Measurements from ENCODE around the gene IL37.

The IL37 gene

DNA sequence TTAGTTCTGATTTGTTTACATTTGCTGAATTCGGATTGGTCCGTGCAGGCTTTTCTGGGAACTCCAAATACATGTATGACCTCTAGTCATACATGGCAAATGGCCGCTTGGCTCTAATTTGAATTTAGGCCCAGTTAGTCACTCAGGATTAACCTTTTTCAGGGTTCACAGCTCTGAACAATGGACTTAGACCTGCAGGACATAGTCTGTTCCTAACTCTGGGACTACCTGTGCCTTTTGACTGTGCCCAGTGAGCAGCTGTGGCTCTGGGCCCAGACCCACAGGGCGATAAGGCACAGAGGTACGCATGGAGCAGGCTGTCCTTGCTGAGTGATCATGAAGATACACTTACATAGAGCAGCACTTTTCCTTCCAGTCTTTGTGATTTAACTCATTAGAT is 28.5 kb downstream of the IL37 start:
- no peak overlapping the region for H3K4me3 ChIP-seq (ENCODE audit: low read depth, low read length)
- TF ChIP-seq, protein P1, sequence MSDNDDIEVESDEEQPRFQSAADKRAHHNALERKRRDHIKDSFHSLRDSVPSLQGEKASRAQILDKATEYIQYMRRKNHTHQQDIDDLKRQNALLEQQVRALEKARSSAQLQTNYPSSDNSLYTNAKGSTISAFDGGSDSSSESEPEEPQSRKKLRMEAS (IDR thresholded peaks at IDR 0.05; ENCODE audit: low read depth, low read length): no peak
- TF ChIP-seq POLR2A (IDR thresholded peaks at IDR 0.05; ENCODE audit: extremely low read depth, insufficient read length) (no peak), MYC (IDR thresholded peaks at IDR 0.05; ENCODE audit: low read depth, low read length) (no peak)
- TF ChIP-seq, protein P2, sequence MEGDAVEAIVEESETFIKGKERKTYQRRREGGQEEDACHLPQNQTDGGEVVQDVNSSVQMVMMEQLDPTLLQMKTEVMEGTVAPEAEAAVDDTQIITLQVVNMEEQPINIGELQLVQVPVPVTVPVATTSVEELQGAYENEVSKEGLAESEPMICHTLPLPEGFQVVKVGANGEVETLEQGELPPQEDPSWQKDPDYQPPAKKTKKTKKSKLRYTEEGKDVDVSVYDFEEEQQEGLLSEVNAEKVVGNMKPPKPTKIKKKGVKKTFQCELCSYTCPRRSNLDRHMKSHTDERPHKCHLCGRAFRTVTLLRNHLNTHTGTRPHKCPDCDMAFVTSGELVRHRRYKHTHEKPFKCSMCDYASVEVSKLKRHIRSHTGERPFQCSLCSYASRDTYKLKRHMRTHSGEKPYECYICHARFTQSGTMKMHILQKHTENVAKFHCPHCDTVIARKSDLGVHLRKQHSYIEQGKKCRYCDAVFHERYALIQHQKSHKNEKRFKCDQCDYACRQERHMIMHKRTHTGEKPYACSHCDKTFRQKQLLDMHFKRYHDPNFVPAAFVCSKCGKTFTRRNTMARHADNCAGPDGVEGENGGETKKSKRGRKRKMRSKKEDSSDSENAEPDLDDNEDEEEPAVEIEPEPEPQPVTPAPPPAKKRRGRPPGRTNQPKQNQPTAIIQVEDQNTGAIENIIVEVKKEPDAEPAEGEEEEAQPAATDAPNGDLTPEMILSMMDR (IDR thresholded peaks at IDR 0.05; ENCODE audit: low read depth, low read length): no peak
- DNase-seq (ENCODE audit: low read depth): no peak

DNA sequence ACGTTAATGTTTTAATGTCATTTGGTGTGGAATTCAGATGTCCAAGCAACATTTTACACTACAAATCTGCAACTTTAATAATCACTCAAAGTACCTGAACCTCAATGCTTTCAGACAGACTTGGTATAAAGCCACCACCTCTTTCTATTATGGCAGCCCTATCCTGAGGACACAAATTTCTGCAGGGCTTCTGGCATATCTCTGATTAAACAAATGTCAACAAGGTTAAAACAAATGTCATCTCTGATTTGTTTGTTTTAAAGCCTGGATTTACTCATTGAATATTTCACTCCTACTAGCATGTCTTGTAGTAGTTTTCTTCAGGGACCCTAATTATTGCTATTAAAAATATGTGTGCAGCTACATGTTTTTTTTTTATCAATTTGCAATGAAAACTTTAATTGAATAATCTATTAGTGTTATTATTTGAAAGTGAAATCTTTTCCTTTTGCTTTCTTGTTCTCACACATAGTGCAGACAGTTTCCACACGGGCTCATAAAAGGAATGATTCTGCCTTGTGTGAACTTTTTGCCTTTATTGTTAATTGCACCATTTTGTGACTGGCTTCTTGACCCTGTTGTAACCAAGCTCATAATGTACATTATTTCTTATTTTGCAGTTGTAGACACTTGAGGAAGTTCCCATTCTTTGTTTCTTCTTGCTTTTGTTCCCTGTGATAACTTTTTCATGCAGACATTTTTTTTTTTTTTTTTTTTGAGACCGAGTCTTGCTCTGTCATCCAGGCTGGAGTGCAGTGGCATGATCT is 30.1 kb downstream of the IL37 start:
- no peak for DNase-seq (ENCODE audit: low read depth)
- H3K4me3 ChIP-seq (ENCODE audit: low read depth, low read length): no peak overlapping the region
- TF ChIP-seq, protein P1 (IDR thresholded peaks at IDR 0.05; ENCODE audit: low read depth, low read length): no peak
- TF ChIP-seq MYC (IDR thresholded peaks at IDR 0.05; ENCODE audit: low read depth, low read length): no peak
- no peak for TF ChIP-seq POLR2A (IDR thresholded peaks at IDR 0.05; ENCODE audit: extremely low read depth, insufficient read length)
- TF ChIP-seq, protein P2 (IDR thresholded peaks at IDR 0.05; ENCODE audit: low read depth, low read length): no peak

DNA sequence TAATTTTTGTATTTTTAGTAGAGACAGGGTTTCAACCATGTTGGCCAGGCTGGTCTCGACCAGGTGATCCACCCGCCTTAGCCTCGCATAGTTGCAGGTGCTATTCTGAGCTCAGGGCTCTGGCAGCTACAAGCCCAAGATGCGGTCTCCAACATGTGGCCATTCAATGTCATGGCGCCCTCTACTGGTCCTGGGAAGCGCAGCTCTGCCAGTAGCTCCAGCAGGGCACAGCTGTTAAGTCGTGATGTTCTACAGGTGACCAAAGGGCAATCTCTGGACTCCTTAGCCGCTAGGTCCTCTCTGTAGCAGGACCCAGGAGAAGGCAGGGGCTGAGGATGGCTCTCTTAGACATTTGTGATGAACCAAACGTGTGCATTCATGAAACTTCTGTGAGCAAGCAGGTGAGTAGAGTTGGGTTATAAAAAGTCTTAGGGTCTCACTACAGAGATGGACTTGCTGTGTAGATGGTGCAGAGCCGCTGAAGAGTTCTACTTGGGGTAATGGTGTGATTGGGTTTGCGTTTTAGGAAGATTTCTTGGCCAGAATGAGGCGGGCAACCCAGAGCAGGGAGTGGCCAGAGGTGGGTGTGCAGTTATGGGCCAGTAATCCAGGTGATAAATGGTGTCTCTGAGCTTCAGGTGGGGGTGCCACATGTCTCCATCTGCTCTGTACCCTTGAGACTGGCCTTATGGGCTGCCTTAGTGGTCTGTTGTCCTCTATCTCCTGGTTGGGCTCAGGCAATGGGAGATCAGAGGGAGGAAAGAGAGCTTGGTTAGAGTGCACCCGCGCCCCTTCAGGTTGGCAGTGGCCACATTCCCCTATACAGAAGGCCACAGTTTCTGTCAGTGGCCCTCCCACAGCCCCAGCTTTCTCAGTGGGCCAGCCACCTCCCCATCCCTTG is 31.0 kb downstream of the IL37 start:
- TF ChIP-seq POLR2A (IDR thresholded peaks at IDR 0.05; ENCODE audit: extremely low read depth, insufficient read length) (no peak), MYC (IDR thresholded peaks at IDR 0.05; ENCODE audit: low read depth, low read length) (peak; percentile 58)
- TF ChIP-seq, protein P1 (IDR thresholded peaks at IDR 0.05; ENCODE audit: low read depth, low read length): peak; percentile 63; the same call in 1 of the 2 replicates
- TF ChIP-seq, protein P2 (IDR thresholded peaks at IDR 0.05; ENCODE audit: low read depth, low read length): peak; percentile 97
- peak; percentile 81 for DNase-seq (ENCODE audit: low read depth)
- H3K4me3 ChIP-seq (ENCODE audit: low read depth, low read length): no peak overlapping the region

DNA sequence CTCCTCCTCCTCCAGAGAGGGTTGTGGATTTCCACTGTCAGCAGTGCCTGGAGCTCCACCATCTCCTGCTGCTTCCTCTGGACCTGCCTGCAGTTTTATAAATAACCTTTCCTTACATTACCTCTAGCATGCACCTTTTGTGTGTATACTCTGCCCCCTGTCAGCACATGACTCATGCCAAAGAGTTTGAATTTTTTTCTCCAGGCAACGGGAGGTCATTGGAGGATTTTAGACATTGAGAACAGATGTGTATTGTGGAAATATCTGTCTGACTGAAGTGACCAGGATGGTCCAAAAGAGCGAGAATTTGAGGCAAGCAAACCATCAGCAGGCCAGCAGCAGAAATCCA is 31.7 kb downstream of the IL37 start:
- no peak for DNase-seq (ENCODE audit: low read depth)
- TF ChIP-seq, protein P2 (IDR thresholded peaks at IDR 0.05; ENCODE audit: low read depth, low read length): no peak
- TF ChIP-seq, protein P1 (IDR thresholded peaks at IDR 0.05; ENCODE audit: low read depth, low read length): no peak
- TF ChIP-seq MYC (IDR thresholded peaks at IDR 0.05; ENCODE audit: low read depth, low read length): no peak
- TF ChIP-seq POLR2A (IDR thresholded peaks at IDR 0.05; ENCODE audit: extremely low read depth, insufficient read length): no peak
- no peak overlapping the region for H3K4me3 ChIP-seq (ENCODE audit: low read depth, low read length)

- no peak for DNase-seq (ENCODE audit: low read depth)
- TF ChIP-seq POLR2A (IDR thresholded peaks at IDR 0.05; ENCODE audit: extremely low read depth, insufficient read length) (no peak), MYC (IDR thresholded peaks at IDR 0.05; ENCODE audit: low read depth, low read length) (no peak)
- TF ChIP-seq, protein P1 (IDR thresholded peaks at IDR 0.05; ENCODE audit: low read depth, low read length): no peak
- TF ChIP-seq, protein P2 (IDR thresholded peaks at IDR 0.05; ENCODE audit: low read depth, low read length): no peak
- no peak overlapping the region for H3K4me3 ChIP-seq (ENCODE audit: low read depth, low read length)
Observed at GRCh38 chr2:112944971-112945370, 34.0 kb downstream of the IL37 start.
